Limb (tissue), 2 donors: Measurements from ENCODE around the gene MRTFB.
"Not testable (repeated sequence)": the region's sequence is repeated elsewhere in the genome, so short reads cannot be mapped to it uniquely, and the experiment has no call there.

Source experiments
- DNase-seq, 2 donors: peaks; one replicate each; pipeline ENCODE4 v3.0.0-alpha.2; 2016; ENCODE audit errors: extremely low spot score in 2 of 2

Gene MRTFB

GRCh38 chr16:14105760-14106375 is 34.7 kb downstream of the MRTFB start:
- no peak for DNase-seq

GRCh38 chr16:14106457-14106856 is 35.3 kb downstream of the MRTFB start:
- DNase-seq: no peak

- DNase-seq: no peak
Measured at GRCh38 chr16:14106961-14107360, 35.8 kb downstream of the MRTFB start.

- DNase-seq: no peak
Measured at GRCh38 chr16:14109077-14109775, 38.1 kb downstream of the MRTFB start.

- no peak for DNase-seq
Measured at GRCh38 chr16:14109782-14110727, 38.9 kb downstream of the MRTFB start.

- DNase-seq: no peak
Measured at GRCh38 chr16:14110728-14111251, 39.7 kb downstream of the MRTFB start.

GRCh38 chr16:14111713-14112538 is 40.8 kb downstream of the MRTFB start:
- DNase-seq: no peak

GRCh38 chr16:14112539-14112856 is 41.4 kb downstream of the MRTFB start:
- DNase-seq: no peak

GRCh38 chr16:14113344-14113743 is 42.2 kb downstream of the MRTFB start:
- DNase-seq: no peak

GRCh38 chr16:14117051-14117450 is 45.9 kb downstream of the MRTFB start:
- no peak for DNase-seq

GRCh38 chr16:14119799-14120198 is 48.7 kb downstream of the MRTFB start:
- no peak for DNase-seq

- DNase-seq: no peak
Measured at GRCh38 chr16:14120335-14120734, 49.2 kb downstream of the MRTFB start.

- DNase-seq: no peak
Measured at GRCh38 chr16:14121142-14121541, 50.0 kb downstream of the MRTFB start.

- DNase-seq: no peak
Measured at GRCh38 chr16:14121872-14122271, 50.8 kb downstream of the MRTFB start.

- not testable (repeated sequence) for DNase-seq
Measured at GRCh38 chr16:14122430-14122829, 51.3 kb downstream of the MRTFB start.

- DNase-seq: no peak
Measured at GRCh38 chr16:14125000-14125681, 54.0 kb downstream of the MRTFB start.

- DNase-seq: no peak
Measured at GRCh38 chr16:14125708-14126107, 54.6 kb downstream of the MRTFB start.

- no peak for DNase-seq
Measured at GRCh38 chr16:14128097-14128496, 57.0 kb downstream of the MRTFB start.

- DNase-seq: no peak
Measured at GRCh38 chr16:14129502-14129901, 58.4 kb downstream of the MRTFB start.
